Right lung (tissue), 5 donors: ENCODE data around the gene ZCCHC3. TPM values are rescaled to one million over a fixed set of nuclear protein-coding genes. Genes with fewer than 3 reads are reported as not detected.

Experiments used
- DNase-seq, 2 donors: peaks; one replicate each; pipeline ENCODE4 v3.0.0-alpha.2; 2013
- polyA plus RNA-seq, 5 donors: library from polyadenylated mRNA; unstranded; fragments of 120-200 nt; gene quantifications; one replicate each; pipeline versions ENCODE4 v1.2.1 to v1.2.3, GENCODE V29; 2013; ENCODE audit warnings: inconsistent platforms in 1 of 5, low replicate concordance in 1 of 5; ENCODE audit not compliant: insufficient read length in 5 of 5, insufficient read depth in 1 of 5

Gene ZCCHC3
- polyA plus RNA-seq, 5 donors = 40.2 to 50.2 (median 43.3) TPM

DNA sequence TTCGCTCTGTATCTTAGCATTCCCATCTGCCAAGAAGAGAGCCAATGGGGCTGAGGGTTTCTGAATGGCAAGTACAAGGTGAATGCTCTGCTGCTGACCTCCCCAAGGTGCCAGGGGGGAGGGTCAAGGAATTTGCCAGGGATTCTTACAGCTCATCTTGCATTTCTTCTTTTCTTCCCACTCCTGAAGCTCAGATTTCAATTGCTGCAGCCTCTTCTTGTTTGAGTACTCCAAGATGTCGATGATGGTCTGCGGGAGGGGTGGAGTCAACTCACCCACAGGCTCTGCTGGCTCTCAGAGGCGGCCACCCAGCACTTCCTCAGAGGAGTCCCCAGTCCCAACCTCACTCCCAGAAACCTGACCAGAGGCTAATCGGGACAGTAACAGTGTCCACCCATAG, 19.2 kb upstream of the ZCCHC3 start:
- DNase-seq = no peak

DNA sequence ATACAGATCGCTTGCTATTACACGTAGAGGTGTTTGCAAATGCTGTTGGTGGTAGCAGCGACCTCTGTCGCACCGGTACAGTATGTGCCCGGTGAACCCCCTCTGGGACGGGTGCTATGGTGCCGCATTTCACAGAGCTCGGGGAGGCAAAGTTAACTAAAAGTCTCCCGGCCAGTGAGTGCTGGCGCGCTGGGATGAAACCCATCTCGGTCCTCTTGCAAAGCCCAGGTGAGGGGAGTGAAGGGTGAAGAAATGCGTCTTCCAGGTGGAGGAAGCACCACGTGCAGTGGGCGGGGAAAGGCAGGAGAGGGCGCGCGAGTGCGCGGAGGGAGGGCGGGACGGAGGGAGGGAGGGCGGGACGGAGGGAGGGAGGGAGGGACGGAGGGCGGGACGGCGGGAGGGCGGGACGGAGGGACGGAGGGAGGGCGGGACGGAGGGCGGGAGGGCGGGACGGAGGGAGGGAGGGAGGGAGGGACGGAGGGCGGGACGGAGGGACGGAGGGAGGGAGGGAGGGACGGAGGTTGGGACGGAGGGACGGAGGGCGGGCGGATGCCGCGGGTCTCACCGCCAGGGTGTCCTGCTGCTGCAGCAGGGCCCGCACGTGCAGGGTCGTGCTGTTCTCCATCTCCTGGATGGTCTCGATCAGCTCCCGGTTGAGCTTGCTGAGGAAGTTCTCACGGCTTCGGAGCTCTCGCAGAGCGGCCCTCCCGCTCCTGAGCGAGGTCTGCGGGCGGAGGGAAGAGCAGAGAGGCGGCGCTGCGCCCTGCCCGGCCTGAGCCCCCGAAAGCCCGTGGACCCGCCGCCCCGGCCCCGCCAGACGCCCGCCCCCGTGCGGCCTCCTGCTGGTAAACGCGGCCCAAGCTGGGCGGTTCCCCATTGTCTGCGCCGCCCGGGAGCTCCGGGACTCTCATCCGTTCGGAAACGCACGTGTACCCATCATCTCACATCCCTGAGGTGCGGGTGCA, 18.5 kb upstream of the ZCCHC3 start:
- DNase-seq = no peak

DNA sequence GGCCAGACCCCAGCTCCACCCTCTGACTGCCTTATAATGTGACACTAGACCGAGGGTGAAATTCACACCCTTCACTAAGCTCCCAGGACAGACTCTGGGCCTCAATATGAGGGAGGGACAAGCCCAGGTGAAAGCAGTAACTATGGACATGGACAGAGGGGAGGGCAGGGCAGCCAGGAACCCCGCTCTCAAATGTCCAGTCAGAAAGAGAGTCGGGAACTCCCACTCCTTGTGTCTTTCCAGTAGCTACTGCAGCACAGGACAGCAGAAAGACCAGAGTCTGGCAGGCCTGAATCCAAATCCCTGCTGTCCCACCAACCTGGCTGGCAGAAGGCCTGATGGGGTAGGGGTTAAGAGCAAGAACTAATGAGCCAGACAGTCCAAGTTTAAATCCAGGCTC, 13.2 kb upstream of the ZCCHC3 start:
- no peak for DNase-seq

DNA sequence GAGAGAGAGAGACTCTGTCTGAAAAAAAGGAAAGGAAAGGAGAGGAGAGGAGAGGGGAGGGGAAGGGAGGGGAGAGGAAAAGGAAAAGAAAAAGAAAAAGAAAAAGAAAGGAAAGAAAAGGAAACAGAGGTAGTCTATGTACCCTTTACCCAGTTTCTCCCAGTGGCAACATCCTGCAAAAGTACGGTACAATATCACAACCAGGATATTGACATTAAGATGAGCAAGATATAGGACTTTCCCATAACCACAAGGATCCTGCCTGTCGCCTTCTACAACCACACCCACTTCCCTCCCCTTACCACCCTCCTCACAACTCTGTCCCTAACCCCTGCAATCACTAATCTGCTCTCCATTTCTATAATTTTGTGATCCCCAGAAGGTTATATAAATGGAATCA, 10.9 kb upstream of the ZCCHC3 start:
- no peak for DNase-seq

DNA sequence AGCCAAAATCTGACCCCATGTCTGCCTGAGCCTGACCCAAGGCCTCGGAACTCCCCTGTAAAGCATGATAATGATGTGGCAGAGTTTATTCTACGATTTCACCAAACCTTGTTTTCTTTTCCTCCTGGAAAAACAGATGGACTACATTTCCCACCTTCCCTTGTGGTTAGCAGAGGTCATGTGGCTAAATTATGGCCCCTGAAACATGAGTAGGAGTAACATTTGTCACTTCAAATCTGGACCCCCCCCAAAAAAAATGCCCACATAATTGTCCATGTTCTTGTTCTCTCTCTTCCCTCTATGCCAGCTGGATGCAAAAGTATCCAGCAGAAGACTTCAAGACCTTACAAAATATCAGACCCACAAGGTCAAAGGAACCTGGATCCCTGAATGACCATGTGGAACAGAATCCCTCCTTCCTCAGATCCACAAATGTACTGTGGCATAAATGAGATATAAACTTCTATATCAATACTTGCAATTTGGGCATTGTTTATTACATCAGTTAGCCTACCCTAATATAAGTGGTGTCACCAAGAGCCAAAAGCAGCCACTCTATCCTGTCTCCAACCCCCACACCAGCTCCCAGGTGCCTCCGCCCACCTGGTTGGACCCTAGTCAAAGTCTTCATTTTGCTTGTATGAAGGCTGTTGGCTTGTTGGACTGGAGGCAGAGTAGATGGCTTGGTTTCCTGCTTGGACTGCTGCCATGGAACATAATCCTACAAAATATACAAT, 8.2 kb upstream of the ZCCHC3 start:
- no peak for DNase-seq

DNA sequence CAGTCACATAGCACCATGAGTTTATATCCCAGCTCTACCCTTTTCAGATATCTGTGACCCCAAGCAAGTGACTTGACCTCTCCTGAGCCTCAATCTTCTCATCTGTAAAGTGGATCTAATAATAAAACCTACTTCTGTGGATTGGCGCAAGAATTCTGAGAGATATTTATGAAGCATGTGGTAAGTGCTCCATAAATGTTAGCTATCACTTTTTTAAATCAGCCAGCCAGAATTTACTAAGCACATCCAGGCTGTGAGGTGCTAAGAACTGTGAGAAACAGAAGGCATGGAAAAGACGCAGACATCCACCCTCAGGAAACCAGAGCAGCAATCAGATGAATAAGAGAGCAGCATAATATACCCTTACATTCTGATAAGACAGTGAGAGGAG, 7.7 kb upstream of the ZCCHC3 start:
- DNase-seq = no peak

DNA sequence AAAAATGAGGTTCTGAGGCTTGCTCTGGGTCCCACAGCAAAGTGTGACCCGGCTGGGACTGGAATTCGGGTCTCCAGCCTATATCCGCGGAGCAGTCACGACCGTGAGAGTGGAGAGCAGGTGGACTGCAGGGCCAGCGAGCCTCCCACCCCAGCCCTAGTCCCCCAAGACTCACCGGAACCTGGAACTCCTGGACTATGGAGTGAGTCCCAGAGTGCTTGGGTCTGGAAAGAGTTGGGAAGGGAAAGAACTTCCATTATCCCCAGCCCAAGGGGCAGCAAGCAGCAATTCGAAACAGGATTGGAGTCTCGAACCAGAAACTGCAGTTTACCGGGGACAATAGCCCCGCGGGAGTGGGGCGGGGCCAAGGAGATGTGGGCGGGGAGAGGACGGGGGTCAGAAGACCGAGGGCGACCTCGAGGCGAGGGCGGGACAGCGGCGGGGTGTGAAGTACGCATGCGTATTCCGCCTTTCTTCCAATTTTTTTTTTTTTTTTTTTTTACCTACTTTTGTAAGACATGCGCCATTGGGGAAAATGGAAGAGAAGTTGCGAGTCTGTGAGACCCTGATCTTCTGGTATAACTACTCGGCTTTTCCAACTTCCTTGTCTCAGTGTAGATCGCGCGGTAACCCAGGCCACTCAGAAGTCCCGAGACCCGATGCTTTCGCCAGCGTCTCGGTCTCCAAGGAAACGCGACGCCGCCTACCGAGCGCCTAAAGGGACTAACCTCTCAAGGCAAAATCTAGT, 7.1 kb upstream of the ZCCHC3 start, which contains the start of gene C20orf96:
Gene C20orf96, minus strand, starts transcription at position 667 of the 748 bp plus-strand sequence. Its CDS starts 140 bp downstream, at position 527.
- DNase-seq = peak; percentile 91 to 95

DNA sequence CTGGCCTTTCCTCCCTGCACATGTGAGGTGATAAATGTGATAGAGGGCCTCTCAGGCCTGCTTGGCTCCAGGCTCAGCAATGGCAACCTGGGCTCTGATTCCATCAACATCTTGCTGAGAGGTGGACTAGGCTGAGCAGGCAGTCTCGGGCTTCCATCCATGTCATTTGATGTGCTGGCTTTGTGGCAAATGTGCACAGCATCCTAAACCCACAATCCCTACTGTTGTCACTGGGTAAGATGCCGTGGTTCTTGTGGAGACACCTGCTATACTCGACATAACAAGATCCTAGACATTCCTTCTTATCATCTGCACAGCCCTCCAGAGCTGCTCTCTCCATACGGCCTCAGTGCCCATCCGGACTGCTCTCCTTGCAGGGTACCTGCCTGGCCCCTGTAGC, 2.8 kb upstream of the ZCCHC3 start:
- no peak for DNase-seq

DNA sequence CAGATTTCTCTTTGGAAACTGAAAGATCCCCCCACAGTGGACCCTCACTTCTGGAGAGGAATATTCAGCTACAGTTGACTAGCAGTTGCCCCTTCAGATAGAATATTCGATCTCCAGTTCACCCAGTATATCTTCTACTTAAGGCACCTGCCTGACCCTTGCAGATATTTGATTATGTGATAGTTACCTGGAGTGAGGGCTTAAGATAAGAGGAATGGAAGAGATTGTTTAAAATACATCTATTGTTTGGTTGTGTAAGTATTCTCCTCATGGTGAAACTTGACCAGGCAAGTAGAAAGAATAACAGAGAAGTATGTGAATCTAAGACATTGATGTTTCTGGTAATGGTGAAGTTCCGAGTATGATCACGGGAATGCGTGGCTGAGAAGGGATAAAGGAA, 1.6 kb upstream of the ZCCHC3 start:
- DNase-seq = no peak

DNA sequence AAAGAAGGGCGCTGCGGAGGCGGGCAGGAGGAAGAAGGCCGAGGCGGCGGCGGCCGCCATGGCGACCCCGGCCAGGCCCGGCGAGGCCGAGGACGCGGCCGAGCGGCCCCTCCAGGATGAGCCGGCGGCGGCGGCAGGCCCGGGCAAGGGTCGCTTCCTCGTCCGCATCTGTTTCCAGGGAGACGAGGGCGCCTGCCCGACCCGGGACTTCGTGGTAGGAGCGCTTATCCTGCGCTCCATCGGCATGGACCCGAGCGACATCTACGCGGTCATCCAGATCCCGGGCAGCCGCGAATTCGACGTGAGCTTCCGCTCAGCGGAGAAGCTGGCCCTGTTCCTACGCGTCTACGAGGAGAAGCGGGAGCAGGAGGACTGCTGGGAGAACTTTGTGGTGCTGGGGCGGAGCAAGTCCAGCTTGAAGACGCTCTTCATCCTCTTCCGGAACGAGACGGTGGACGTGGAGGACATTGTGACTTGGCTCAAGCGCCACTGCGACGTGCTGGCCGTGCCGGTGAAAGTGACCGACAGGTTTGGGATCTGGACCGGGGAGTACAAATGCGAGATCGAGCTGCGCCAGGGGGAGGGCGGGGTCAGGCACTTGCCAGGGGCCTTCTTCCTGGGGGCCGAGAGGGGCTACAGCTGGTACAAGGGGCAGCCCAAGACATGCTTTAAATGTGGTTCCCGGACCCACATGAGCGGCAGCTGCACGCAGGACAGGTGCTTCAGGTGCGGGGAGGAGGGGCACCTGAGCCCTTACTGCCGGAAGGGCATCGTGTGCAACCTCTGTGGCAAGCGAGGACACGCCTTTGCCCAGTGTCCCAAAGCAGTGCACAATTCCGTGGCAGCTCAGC, 780 bp downstream of the ZCCHC3 start:
- DNase-seq = peak in 1 of 2 donors; percentile 62

DNA sequence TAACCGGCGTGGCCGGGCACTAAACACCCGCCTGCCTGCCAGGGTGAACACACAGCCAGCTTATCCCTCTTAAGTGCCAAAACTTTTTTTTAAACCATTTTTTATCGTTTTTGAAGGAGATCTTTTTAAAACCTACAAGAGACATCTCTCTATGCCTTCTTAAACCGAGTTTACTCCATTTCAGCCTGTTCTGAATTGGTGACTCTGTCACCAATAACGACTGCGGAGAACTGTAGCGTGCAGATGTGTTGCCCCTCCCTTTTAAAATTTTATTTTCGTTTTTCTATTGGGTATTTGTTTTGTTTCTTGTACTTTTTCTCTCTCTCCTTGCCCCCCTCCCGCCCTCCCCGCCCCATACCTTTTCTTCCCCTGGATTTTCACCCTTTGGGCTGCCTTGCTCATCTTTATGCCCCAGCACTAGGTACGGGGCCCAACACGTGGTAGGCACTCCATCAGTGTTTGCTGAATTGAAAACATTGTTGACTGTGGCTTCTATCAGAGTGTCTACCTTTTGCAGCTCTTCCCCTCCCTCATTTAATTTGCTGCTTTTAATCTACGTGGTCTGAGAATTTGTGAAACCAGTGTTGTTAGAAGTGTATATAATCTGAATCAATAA, 1.5 kb downstream of the ZCCHC3 start:
- no peak for DNase-seq

DNA sequence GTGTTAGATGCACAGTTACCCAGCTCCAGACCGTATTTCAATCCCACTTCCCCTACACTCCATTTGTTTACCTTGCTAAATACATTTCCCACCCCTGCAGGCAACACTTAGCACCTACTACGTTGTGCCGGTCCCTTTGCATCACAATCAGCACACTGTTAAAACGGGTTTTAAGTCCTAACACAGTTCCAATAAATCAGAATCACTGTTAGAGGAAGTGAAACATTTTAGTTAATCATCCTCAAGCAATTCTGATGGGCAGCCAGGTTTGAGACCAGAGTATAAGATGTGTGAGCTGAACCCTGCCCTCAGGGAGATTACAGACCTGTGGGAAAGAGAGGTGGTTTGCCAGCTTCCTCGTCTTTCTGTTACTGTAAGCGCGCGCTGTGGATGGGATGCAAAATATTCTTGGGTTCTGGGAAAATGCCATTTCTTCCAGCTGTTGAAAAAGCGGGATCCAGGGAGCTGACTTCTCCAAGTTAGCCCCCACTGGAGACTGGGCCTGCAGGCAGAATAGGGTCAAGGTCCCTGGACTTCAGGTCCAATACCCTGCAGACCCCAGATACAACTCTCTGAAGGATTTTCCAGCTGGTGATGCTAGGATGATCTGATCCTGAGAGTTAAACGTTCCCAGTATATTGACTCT, 3.1 kb downstream of the ZCCHC3 start:
- peak in 1 of 2 donors; percentile 44 for DNase-seq

DNA sequence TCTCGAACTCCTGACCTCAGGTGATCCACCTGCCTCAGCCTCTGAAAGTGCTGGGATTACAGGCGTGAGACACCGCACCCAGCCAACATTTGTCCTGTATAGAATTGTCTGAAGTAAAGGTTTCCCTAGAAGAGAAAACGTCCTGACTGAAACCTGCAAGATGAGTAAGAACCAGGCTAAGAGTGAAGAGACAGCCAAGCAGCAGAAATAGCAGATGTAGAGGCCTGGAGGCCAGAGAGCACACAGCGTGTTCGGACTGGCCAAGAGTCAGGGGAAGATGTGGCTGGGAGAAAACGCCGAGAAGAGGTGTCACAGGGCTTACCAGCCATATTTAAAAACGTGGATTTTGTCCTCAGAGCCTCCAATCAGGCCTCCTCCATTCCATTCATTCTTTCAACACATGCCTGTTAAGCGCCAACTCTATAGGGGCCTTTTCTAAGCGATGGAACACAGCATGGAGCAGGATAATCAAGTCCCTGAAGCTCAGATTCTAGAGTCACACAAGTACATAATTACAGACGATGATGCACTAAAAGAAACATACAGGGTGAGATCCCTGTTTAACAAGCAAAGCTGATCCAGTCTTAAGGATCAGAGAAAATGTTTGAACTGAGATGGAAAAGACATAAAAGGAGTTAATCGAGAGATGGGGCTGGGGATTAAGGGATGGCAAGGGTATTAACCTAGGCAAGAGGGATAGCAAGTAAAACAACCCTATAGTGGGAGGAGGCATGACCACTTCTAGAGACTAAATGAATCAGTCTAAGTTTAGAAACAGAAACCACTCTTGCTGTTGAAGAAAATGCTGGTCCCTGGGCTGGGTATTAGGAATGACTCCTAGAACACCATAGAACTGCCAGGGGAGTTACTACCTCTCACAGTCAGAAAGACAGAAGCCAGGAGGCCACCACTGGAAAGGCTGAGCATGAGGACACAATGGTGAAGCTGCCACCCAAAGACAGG, 4.8 kb downstream of the ZCCHC3 start:
- no peak for DNase-seq

DNA sequence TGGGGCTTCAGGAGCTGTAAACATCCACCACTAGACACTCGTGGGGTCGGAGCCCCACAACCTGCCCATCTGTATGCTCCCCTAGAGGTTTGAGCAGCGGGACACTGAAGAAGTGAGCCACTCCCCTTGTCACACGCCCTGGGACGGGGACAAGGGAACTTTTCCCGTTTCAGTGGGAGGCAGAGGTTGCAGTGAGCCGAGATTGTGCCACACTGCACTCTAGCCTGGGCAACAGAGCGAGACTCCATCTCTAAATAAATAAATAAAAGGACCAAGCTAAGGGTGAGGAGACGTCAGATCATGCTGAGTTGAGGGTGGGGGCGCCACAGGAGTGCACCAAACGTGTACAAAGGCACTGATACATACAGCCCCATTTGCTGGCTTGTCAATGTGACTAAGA, 8.4 kb downstream of the ZCCHC3 start:
- no peak for DNase-seq

DNA sequence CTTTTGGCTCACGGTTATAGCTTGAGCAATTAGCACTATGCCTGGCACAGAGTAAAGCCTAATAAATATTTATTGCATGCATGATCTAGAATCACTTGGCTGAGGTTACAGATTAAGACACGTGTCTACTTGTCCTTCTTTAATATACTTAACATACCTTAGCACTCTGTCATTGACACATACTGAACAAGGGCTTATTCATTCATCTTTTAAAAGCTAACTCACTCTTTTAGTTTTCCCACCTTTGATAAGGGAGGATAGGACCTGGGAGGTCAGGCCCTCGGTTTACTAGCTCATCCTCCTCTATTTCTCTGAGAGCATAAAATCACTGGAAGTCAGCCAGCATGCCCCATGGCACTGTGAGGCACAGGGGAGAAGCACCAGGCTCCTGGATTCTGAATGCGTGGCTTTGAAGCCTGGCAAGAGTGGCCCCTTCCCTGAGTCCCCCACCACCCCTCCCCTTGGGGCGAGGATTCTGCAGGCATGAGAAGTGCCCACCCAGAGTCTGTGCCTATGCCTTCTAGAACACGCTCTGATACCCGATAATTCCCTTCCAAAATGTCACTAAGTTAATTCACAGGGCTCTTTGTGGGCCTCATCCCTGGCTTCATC, 11.2 kb downstream of the ZCCHC3 start:
- DNase-seq = no peak

DNA sequence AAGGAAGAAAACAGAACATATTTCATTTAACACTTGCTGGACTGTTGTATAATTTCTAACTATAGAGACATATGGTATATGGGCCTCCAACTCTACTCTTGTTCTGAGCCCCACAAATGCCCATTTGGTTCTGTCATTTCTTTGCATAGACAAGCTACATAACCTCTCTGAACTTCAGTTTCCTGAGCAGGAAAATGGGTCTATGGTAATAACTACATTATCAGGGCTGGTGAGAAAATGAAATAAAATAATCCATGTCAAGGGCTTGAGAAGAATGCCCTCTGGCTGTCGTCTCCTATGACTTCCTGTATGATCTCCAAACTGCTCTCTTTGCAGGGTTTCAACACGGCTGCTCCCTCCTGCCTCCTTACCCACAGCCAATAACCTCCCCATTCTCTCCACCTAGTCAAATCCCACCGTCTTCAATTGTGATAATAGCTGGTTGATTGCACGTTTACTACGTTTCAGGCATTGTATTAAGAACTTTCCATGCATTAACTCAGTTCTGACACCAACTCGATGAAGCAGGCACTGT, 12.0 kb downstream of the ZCCHC3 start:
- peak in 1 of 2 donors; percentile 51 for DNase-seq

DNA sequence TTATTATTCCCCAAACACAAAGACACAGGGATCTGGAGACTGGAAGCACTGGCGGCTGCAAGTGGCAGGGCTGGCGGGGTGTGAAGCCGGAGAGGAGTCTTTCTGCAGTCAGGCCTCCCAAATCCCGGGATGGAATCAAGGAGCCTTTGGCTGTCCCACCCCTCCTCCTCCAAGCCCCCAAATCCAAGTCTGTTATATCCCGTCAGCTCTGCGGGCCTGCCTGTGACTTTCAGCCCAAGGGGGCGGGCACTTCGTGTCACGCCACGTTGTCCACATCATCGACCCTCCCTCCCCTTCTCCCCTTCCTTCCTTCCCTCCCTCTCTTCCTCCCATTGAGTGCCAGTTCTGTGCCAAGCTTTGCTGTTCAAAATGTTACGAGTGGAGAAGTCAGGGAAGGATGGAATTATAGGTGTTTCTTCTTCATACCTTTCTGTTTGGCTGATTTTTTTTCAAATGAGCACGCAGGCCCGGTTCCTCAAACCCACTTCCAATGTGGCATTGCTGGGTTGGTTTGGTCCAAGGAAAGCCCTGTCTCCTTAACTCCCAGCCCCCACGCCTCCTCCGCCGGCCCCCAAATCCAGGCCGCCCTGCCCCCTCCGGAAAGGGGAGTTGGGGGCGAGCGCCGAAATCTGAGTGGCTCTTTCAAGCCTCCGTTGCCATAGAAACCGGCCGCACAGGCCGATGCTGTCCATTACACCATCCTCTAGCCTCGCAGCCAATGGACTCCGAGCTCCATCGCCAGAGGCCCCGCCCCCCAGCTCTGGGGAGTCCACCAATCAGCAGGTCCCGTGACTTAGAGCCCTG, 12.7 kb downstream of the ZCCHC3 start:
- peak; percentile 99 for DNase-seq
